A549 (cell line): ENCODE results near the gene PPP1R9A.

Source experiments
- CTCF ChIP-seq: fragments of >200 bp; sonication (Bioruptor Twin); formaldehyde crosslinking; IDR thresholded peaks from 3 replicates; pipeline ENCODE4 v1.5.1; 2016
- EP300 ChIP-seq, 2 experiments: fragments of >200 bp; sonication (Bioruptor Twin); formaldehyde crosslinking; IDR thresholded peaks; 2 replicates in 1 of 2; 3 replicates in 1 of 2; pipeline ENCODE4 v1.6.1; 2016 to 2017
- HES2 ChIP-seq: fragments of >200 bp; sonication (Bioruptor Twin); formaldehyde crosslinking; IDR thresholded peaks from 2 replicates; pipeline ENCODE4 v1.6.1; 2016
- KDM1A ChIP-seq: fragments of 200-600 bp; sonication (generic); IDR thresholded peaks from 2 replicates; pipeline ENCODE4 v1.6.1; 2016; ENCODE audit warnings: low read depth, mild to moderate bottlenecking
- MAZ ChIP-seq: fragments of 150-350 bp; IDR thresholded peaks from 2 replicates; pipeline ENCODE4 v1.6.1; 2014; ENCODE audit warnings: antibody characterized with exemption, low read depth, low read length, borderline replicate concordance
- POLR2A ChIP-seq: IDR thresholded peaks from 2 replicates; pipeline ENCODE4 v1.6.1; 2012; ENCODE audit warnings: mild to moderate bottlenecking, low read length
- RFX5 ChIP-seq: fragments of 450-650 bp; IDR thresholded peaks from 2 replicates; pipeline ENCODE4 v1.7.1; 2014; ENCODE audit warnings: antibody characterized with exemption, mild to moderate bottlenecking, moderate library complexity
- RNF2 ChIP-seq: fragments of 200-600 bp; sonication (generic); IDR thresholded peaks from 2 replicates; pipeline ENCODE4 v1.6.1; 2016; ENCODE audit warnings: low read depth, mild to moderate bottlenecking, antibody characterized with exemption, moderate library complexity, borderline replicate concordance
- USF2 ChIP-seq: fragments of 450-650 bp; IDR thresholded peaks from 2 replicates; pipeline ENCODE4 v1.6.1; 2014; ENCODE audit warnings: antibody characterized with exemption

- no peak for TF ChIP-seq MAZ
- TF ChIP-seq CTCF, result no peak
- no peak for TF ChIP-seq EP300 (IDR thresholded peaks at IDR 0.05)
- no peak for TF ChIP-seq KDM1A
- TF ChIP-seq RFX5, result no peak
- TF ChIP-seq HES2, result no peak
- TF ChIP-seq RNF2, result no peak
- TF ChIP-seq POLR2A, result no peak
- TF ChIP-seq USF2, result no peak
Observed at GRCh38 chr7:94874036-94874785, 33.2 kb upstream of the PPP1R9A start.
